A549 (cell line): ENCODE results near the gene TNF. TPM values are rescaled to one million over a fixed set of nuclear protein-coding genes. Genes with fewer than 3 reads are reported as not detected.

Source experiments
- ATAC-seq, 2 experiments: fragments of 200-7000 bp in 1 of 2; fragments of >200 bp in 1 of 2; cut with Nextera tagmentation in 1 of 2; cut with Tn5 transposase in 1 of 2; 3 replicates each; pipeline versions ENCODE4 v1.8.0 to v1.9.1; 2018 to 2020; ENCODE audit warnings: mild to moderate bottlenecking in 1 of 2, moderate library complexity in 1 of 2
- CTCF ChIA-PET: fragments of 300-600 bp; sonication (Branson Sonifier 250); formaldehyde crosslinking; extraction: SDS; loops from one replicate; lab custom pipeline; 2021; ENCODE audit warnings: antibody characterized with exemption, inconsistent platforms; lab: Yijun Ruan, JAX
- POLR2A ChIA-PET: fragments of 350-600 bp; formaldehyde crosslinking; extraction: SDS; loops from one replicate; lab custom pipeline; 2021; ENCODE audit warnings: antibody characterized with exemption, inconsistent platforms; lab: Yijun Ruan, JAX
- DNase-seq, 2 experiments: peaks; one replicate each; pipeline versions ENCODE4 v3.0.0 to v3.0.0-alpha.2; 2011 to 2016; ENCODE audit warnings: low read depth in 1 of 2, low spot score in 1 of 2
- FAIRE-seq: peaks from 2 replicates; lab custom pipeline; 2011; peaks lifted over from hg19 to GRCh38; lab: Jason Lieb, UNC
- H3K27ac ChIP-seq, 2 experiments: fragments of >200 bp; sonication (Bioruptor Twin); formaldehyde crosslinking; 3 replicates each; pipeline ENCODE4 v1.5.1; 2016 to 2017
- H3K4me1 ChIP-seq: fragments of >200 bp; sonication (Bioruptor Twin); formaldehyde crosslinking; 3 replicates; pipeline ENCODE4 v1.6.1; 2016
- H3K4me2 ChIP-seq: fragments of >200 bp; sonication (Bioruptor Twin); formaldehyde crosslinking; 3 replicates; pipeline ENCODE4 v1.6.1; 2016
- H3K4me3 ChIP-seq: fragments of >200 bp; sonication (Bioruptor Twin); formaldehyde crosslinking; 3 replicates; pipeline ENCODE4 v1.5.1; 2016
- H3K9me3 ChIP-seq: fragments of >200 bp; sonication (Bioruptor Twin); formaldehyde crosslinking; 3 replicates; pipeline ENCODE4 v1.6.1; 2016
- CEBPB ChIP-seq, 2 experiments: fragments of >200 bp in 1 of 2; sonication (Bioruptor Twin) in 1 of 2; formaldehyde crosslinking in 1 of 2; IDR thresholded peaks; 2 replicates each; pipeline ENCODE4 v1.6.1; 2012 to 2016
- EHF ChIP-seq: fragments of 250-450 bp; sonication (Bioruptor Pico); IDR thresholded peaks from 2 replicates; pipeline ENCODE4 v1.5.0; 2020; ENCODE audit warnings: mild to moderate bottlenecking
- EHMT2 ChIP-seq: fragments of 200-600 bp; sonication (generic); IDR thresholded peaks from 2 replicates; pipeline ENCODE4 v1.6.1; 2016; ENCODE audit warnings: antibody characterized with exemption, low read depth, mild to moderate bottlenecking, moderate library complexity
- ELK1 ChIP-seq: fragments of 150-350 bp; IDR thresholded peaks from 2 replicates; pipeline ENCODE4 v1.6.1; 2014; ENCODE audit warnings: low read depth, mild to moderate bottlenecking, low read length
- EP300 ChIP-seq, 2 experiments: fragments of >200 bp; sonication (Bioruptor Twin); formaldehyde crosslinking; IDR thresholded peaks; 2 replicates in 1 of 2; 3 replicates in 1 of 2; pipeline ENCODE4 v1.6.1; 2016 to 2017
- GATA3 ChIP-seq: IDR thresholded peaks from 2 replicates; pipeline ENCODE4 v1.6.1; 2012; ENCODE audit warnings: borderline replicate concordance
- HDAC2 ChIP-seq: fragments of 200-600 bp; sonication (generic); IDR thresholded peaks from 2 replicates; pipeline ENCODE4 v1.6.1; 2016
- JUNB ChIP-seq: fragments of >200 bp; sonication (Bioruptor Twin); formaldehyde crosslinking; IDR thresholded peaks from 2 replicates; pipeline ENCODE4 v1.6.1; 2016
- KDM5A ChIP-seq: fragments of 200-600 bp; sonication (generic); IDR thresholded peaks from 2 replicates; pipeline ENCODE4 v1.6.1; 2016; ENCODE audit warnings: antibody characterized with exemption, mild to moderate bottlenecking
- MAFK ChIP-seq: fragments of 450-650 bp; IDR thresholded peaks from 2 replicates; pipeline ENCODE4 v1.6.1; 2014; ENCODE audit not compliant: partially characterized antibody
- MAZ ChIP-seq: fragments of 150-350 bp; IDR thresholded peaks from 2 replicates; pipeline ENCODE4 v1.6.1; 2014; ENCODE audit warnings: antibody characterized with exemption, low read depth, low read length, borderline replicate concordance
- MYC ChIP-seq: IDR thresholded peaks from 2 replicates; pipeline ENCODE4 v1.6.1; 2012; ENCODE audit warnings: mild to moderate bottlenecking, inconsistent platforms, low read length, improper control_type of control experiment, borderline replicate concordance
- NR3C1 ChIP-seq: fragments of >200 bp; sonication (Bioruptor Twin); formaldehyde crosslinking; IDR thresholded peaks from 3 replicates; pipeline ENCODE4 v1.6.1; 2017
- POLR2AphosphoS2 ChIP-seq: conservative IDR thresholded peaks from 2 replicates; pipeline ENCODE4 v1.6.1; 2012; ENCODE audit warnings: low read length, improper control_type of control experiment, inconsistent platforms
- RAD21 ChIP-seq, 2 experiments: fragments of >200 bp in 1 of 2; sonication (Bioruptor Twin) in 1 of 2; formaldehyde crosslinking in 1 of 2; IDR thresholded peaks in 1 of 2; conservative IDR thresholded peaks in 1 of 2; 2 replicates in 1 of 2; 3 replicates in 1 of 2; pipeline ENCODE4 v1.6.1; 2012 to 2018; ENCODE audit warnings: inconsistent platforms in 1 of 2
- RARB ChIP-seq: fragments of 250-450 bp; sonication (Bioruptor Pico); IDR thresholded peaks from 2 replicates; pipeline ENCODE4 v1.8.0; 2021; ENCODE audit warnings: mild to moderate bottlenecking, moderate library complexity
- RCOR1 ChIP-seq: fragments of 150-350 bp; IDR thresholded peaks from 2 replicates; pipeline ENCODE4 v1.6.1; 2014; ENCODE audit warnings: antibody characterized with exemption, low read length, low read depth
- RFX5 ChIP-seq: fragments of 450-650 bp; IDR thresholded peaks from 2 replicates; pipeline ENCODE4 v1.7.1; 2014; ENCODE audit warnings: antibody characterized with exemption, mild to moderate bottlenecking, moderate library complexity
- RNF2 ChIP-seq: fragments of 200-600 bp; sonication (generic); IDR thresholded peaks from 2 replicates; pipeline ENCODE4 v1.6.1; 2016; ENCODE audit warnings: low read depth, mild to moderate bottlenecking, antibody characterized with exemption, moderate library complexity, borderline replicate concordance
- SMC3 ChIP-seq: fragments of >200 bp; sonication (Bioruptor Twin); formaldehyde crosslinking; IDR thresholded peaks from 3 replicates; pipeline ENCODE4 v1.6.1; 2018; ENCODE audit warnings: inconsistent platforms
- TP53 ChIP-seq: fragments of 250-450 bp; sonication (Bioruptor Pico); IDR thresholded peaks from 2 replicates; pipeline ENCODE4 v1.5.0; 2021; ENCODE audit warnings: mild to moderate bottlenecking, moderate library complexity
- ZC3H11A ChIP-seq: fragments of 450-650 bp; IDR thresholded peaks from 2 replicates; pipeline ENCODE4 v1.6.1; 2014; ENCODE audit warnings: antibody characterized with exemption, mild to moderate bottlenecking
- WGBS: methylation state at CpG from one replicate; pipeline ENCODE4 v1.1.6; 2017; ENCODE audit errors: missing lambda C conversion rate; 5-methylcytosine and 5-hydroxymethylcytosine counted together
- polyA plus RNA-seq, 4 experiments: library from polyadenylated mRNA; depleted of rRNA in 3 of 4; stranded (reverse); fragments of >200 nt; fragmentation: RNase III in 1 of 4; extraction: RNeasy Plus Mini Kit Qiagen cat#74134 plus additional on column Dnase treatment in 1 of 4; gene quantifications; 2 replicates in 3 of 4; 3 replicates in 1 of 4; pipeline ENCODE4 v1.2.3, GENCODE V29; 2011 to 2017
- small RNA-seq, 6 experiments: library from RNA; depleted of rRNA; stranded (forward); fragments of <200 nt; gene quantifications; one replicate each; pipeline ENCODE3, GENCODE V24; 2012
- TF ChIP-seq, protein P1 (sequence below): IDR thresholded peaks from 2 replicates; pipeline ENCODE4 v1.6.1; 2012

TNF gene
- polyA plus RNA-seq, 2 of the 4 experiments (the other 2 are of a cell fraction), result not detected

DNA sequence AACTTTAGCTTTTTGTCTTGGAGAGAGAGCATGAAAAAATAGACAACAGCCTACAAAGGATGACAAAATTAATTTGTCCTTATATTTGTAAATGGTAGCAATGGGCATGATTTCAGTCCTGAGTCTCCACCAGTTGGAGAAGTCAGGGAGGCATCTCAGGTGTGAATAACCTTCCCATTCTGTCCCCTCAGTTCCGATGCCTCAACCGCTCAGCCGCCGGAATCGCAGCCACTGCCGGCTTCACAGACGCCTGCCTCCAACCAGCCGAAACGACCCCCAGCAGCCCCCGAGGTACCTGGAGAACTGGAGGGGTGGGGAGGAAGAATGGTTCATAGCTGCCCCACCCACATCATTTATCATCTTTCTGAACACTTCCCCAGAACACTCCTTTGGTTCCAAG lies 48.7 kb downstream of the TNF start (continued):
- TF ChIP-seq RNF2 (no peak), RAD21 (conservative IDR thresholded peaks at IDR 0.05 in 1 of 2, IDR thresholded peaks at IDR 0.05 in 1 of 2) (no peak), EHF (no peak), EP300 (IDR thresholded peaks at IDR 0.05) (no peak), EHMT2 (no peak), RFX5 (no peak), HDAC2 (no peak), NR3C1 (no peak), MAZ (no peak)
- TF ChIP-seq, protein P1, sequence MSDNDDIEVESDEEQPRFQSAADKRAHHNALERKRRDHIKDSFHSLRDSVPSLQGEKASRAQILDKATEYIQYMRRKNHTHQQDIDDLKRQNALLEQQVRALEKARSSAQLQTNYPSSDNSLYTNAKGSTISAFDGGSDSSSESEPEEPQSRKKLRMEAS, result no peak

- 92% methylated on average over 5 of the region's 10 CpGs for WGBS
Measured at GRCh38 chr6:31626952-31627351, 51.6 kb downstream of the TNF start.

GRCh38 chr6:31627690-31628287 lies 52.4 kb downstream of the TNF start:
- TF ChIP-seq KDM5A (no peak), ELK1 (no peak), JUNB (no peak), RNF2 (no peak), NR3C1 (no peak), TP53 (CRISPR knock-in tag) (no peak), EHF (no peak), POLR2AphosphoS2 (no peak)
- POLR2A ChIA-PET, result no interaction called here
- Histone ChIP-seq H3K4me1 (peaks cover 2% of the 10 kb centered on the region; the same call in 2 of the 3 replicates), H3K9me3 (no peaks in the 10 kb centered on the region), H3K4me3 (no peak overlapping the region), H3K4me2 (no peak overlapping the region), H3K27ac (no peak overlapping the region)
- no peak for DNase-seq
- CTCF ChIA-PET, result interaction anchor here (0.9 to 1.3 kb wide), 3 partner anchors 22 to 76 kb away, joined by 3 to 4 read pairs (median 3); no protein-coding TSS in a partner anchor
- ATAC-seq, result no peak
- FAIRE-seq, result no peak
- 89% methylated on average over 17 of the region's 19 CpGs for WGBS

More at GRCh38 chr6:31626952-31627351, 51.6 kb downstream of the TNF start:
- ChIA-PET CTCF (interaction anchor here (0.6 to 1.3 kb wide), 4 partner anchors 29 to 326 kb away, joined by 3 to 4 read pairs (median 3); no protein-coding TSS in a partner anchor), POLR2A (no interaction called here)
- Histone ChIP-seq H3K4me3 (no peak overlapping the region), H3K4me2 (no peak overlapping the region), H3K27ac (no peak overlapping the region), H3K4me1 (peaks cover 10% of the 10 kb centered on the region), H3K9me3 (no peaks in the 10 kb centered on the region)
- no peak for ATAC-seq
- no peak for TF ChIP-seq TP53 (CRISPR knock-in tag)
- TF ChIP-seq RARB, result no peak
- no peak for TF ChIP-seq SMC3
- no peak for TF ChIP-seq GATA3
- TF ChIP-seq CEBPB (IDR thresholded peaks at IDR 0.05), result no peak
- no peak for TF ChIP-seq RCOR1
- no peak for TF ChIP-seq EHMT2
- TF ChIP-seq MAZ, result no peak
- no peak for TF ChIP-seq MAFK
- TF ChIP-seq MYC, result no peak
- TF ChIP-seq ZC3H11A, result no peak
- no peak for DNase-seq
- FAIRE-seq, result no peak

Small RNAs within 50 kb of the gene (small RNA-seq; reads per million reads assigned to genes)
- gene SNORA38 (3.4 to 254 (median 13.3) reads per million in 6 experiments), gene SNORD117 (7.9 to 391 (median 30.7) reads per million in 6 experiments), gene SNORD84 (0 reads per million in 6 experiments), gene UQCRHP1 (0 reads per million in 6 experiments)

Other genes starting within 250 kb of the TNF start
Only the 30 nearest of the 34 such genes appear.
- 9.4 and 9.7 TPM in 2 replicates for gene HLA-B, start 218.4 kb upstream of the TNF start, polyA plus RNA-seq (2011; rRNA removed)
- 9.0 to 10.0 TPM (median 9.9 TPM) in 3 replicates for gene HLA-B, start 218.4 kb upstream of the TNF start, polyA plus RNA-seq (2017; fragmentation: RNase III; extraction: RNeasy Plus Mini Kit Qiagen cat#74134 plus additional on column Dnase treatment)
- gene MICA, start 172.0 kb upstream of the TNF start, polyA plus RNA-seq (2011; rRNA removed), result 20.5 and 22.7 TPM in 2 replicates
- 18.6 to 22.8 TPM (median 20.1 TPM) in 3 replicates for gene MICA, start 172.0 kb upstream of the TNF start, polyA plus RNA-seq (2017; fragmentation: RNase III; extraction: RNeasy Plus Mini Kit Qiagen cat#74134 plus additional on column Dnase treatment)
- gene MICB, start 77.4 kb upstream of the TNF start, polyA plus RNA-seq (2011; rRNA removed), result 6.8 and 7.9 TPM in 2 replicates
- gene MICB, start 77.4 kb upstream of the TNF start, polyA plus RNA-seq (2017; fragmentation: RNase III; extraction: RNeasy Plus Mini Kit Qiagen cat#74134 plus additional on column Dnase treatment), result 5.9 to 7.0 TPM (median 6.8 TPM) in 3 replicates
- gene MCCD1, start 46.6 kb upstream of the TNF start, polyA plus RNA-seq (2011; rRNA removed), result not detected in 2 replicates
- not detected in 3 replicates for gene MCCD1, start 46.6 kb upstream of the TNF start, polyA plus RNA-seq (2017; fragmentation: RNase III; extraction: RNeasy Plus Mini Kit Qiagen cat#74134 plus additional on column Dnase treatment)
- 267 and 334 TPM in 2 replicates for gene DDX39B, start 33.6 kb upstream of the TNF start, polyA plus RNA-seq (2011; rRNA removed)
- 434 to 464 TPM (median 441 TPM) in 3 replicates for gene DDX39B, start 33.6 kb upstream of the TNF start, polyA plus RNA-seq (2017; fragmentation: RNase III; extraction: RNeasy Plus Mini Kit Qiagen cat#74134 plus additional on column Dnase treatment)
- gene ATP6V1G2, start 29.0 kb upstream of the TNF start, polyA plus RNA-seq (2011; rRNA removed), result 1.2 and 1.5 TPM in 2 replicates
- 0.57 to 0.75 TPM (median 0.64 TPM) in 3 replicates for gene ATP6V1G2, start 29.0 kb upstream of the TNF start, polyA plus RNA-seq (2017; fragmentation: RNase III; extraction: RNeasy Plus Mini Kit Qiagen cat#74134 plus additional on column Dnase treatment)
- gene NFKBIL1, start 28.0 kb upstream of the TNF start, polyA plus RNA-seq (2011; rRNA removed), result 3.8 and 5.2 TPM in 2 replicates
- 7.4 to 9.0 TPM (median 7.6 TPM) in 3 replicates for gene NFKBIL1, start 28.0 kb upstream of the TNF start, polyA plus RNA-seq (2017; fragmentation: RNase III; extraction: RNeasy Plus Mini Kit Qiagen cat#74134 plus additional on column Dnase treatment)
- gene LTA, start 3.3 kb upstream of the TNF start, polyA plus RNA-seq (2011; rRNA removed), result 0.07 TPM in 1 of 2 replicates, not detected in the other
- gene LTA, start 3.3 kb upstream of the TNF start, polyA plus RNA-seq (2017; fragmentation: RNase III; extraction: RNeasy Plus Mini Kit Qiagen cat#74134 plus additional on column Dnase treatment), result 0.07 to 0.08 TPM in 2 of 3 replicates, not detected in the other
- gene LTB, start 6.9 kb downstream of the TNF start, polyA plus RNA-seq (2011; rRNA removed), result 0.13 and 0.26 TPM in 2 replicates
- 0.14 to 0.57 TPM (median 0.33 TPM) in 3 replicates for gene LTB, start 6.9 kb downstream of the TNF start, polyA plus RNA-seq (2017; fragmentation: RNase III; extraction: RNeasy Plus Mini Kit Qiagen cat#74134 plus additional on column Dnase treatment)
- gene LST1, start 10.7 kb downstream of the TNF start, polyA plus RNA-seq (2011; rRNA removed), result 0.17 and 0.19 TPM in 2 replicates
- gene LST1, start 10.7 kb downstream of the TNF start, polyA plus RNA-seq (2017; fragmentation: RNase III; extraction: RNeasy Plus Mini Kit Qiagen cat#74134 plus additional on column Dnase treatment), result 0.26 to 0.47 TPM in 2 of 3 replicates, not detected in the other
- gene NCR3, start 17.4 kb downstream of the TNF start, polyA plus RNA-seq (2011; rRNA removed), result not detected in 2 replicates
- gene NCR3, start 17.4 kb downstream of the TNF start, polyA plus RNA-seq (2017; fragmentation: RNase III; extraction: RNeasy Plus Mini Kit Qiagen cat#74134 plus additional on column Dnase treatment), result not detected in 3 replicates
- gene AIF1, start 39.7 kb downstream of the TNF start, polyA plus RNA-seq (2011; rRNA removed), result not detected in 2 replicates
- not detected in 3 replicates for gene AIF1, start 39.7 kb downstream of the TNF start, polyA plus RNA-seq (2017; fragmentation: RNase III; extraction: RNeasy Plus Mini Kit Qiagen cat#74134 plus additional on column Dnase treatment)
- 26.0 and 28.0 TPM in 2 replicates for gene PRRC2A, start 45.1 kb downstream of the TNF start, polyA plus RNA-seq (2011; rRNA removed)
- 60.7 to 63.0 TPM (median 61.1 TPM) in 3 replicates for gene PRRC2A, start 45.1 kb downstream of the TNF start, polyA plus RNA-seq (2017; fragmentation: RNase III; extraction: RNeasy Plus Mini Kit Qiagen cat#74134 plus additional on column Dnase treatment)
- gene BAG6, start 77.1 kb downstream of the TNF start, polyA plus RNA-seq (2011; rRNA removed), result 50.4 and 59.4 TPM in 2 replicates
- 107 to 123 TPM (median 121 TPM) in 3 replicates for gene BAG6, start 77.1 kb downstream of the TNF start, polyA plus RNA-seq (2017; fragmentation: RNase III; extraction: RNeasy Plus Mini Kit Qiagen cat#74134 plus additional on column Dnase treatment)
- 2.6 and 4.1 TPM in 2 replicates for gene APOM, start 80.3 kb downstream of the TNF start, polyA plus RNA-seq (2011; rRNA removed)
- gene APOM, start 80.3 kb downstream of the TNF start, polyA plus RNA-seq (2017; fragmentation: RNase III; extraction: RNeasy Plus Mini Kit Qiagen cat#74134 plus additional on column Dnase treatment), result 1.5 to 2.1 TPM (median 1.9 TPM) in 3 replicates
- 6.0 and 6.1 TPM in 2 replicates for gene C6orf47, start 85.2 kb downstream of the TNF start, polyA plus RNA-seq (2011; rRNA removed)
- gene C6orf47, start 85.2 kb downstream of the TNF start, polyA plus RNA-seq (2017; fragmentation: RNase III; extraction: RNeasy Plus Mini Kit Qiagen cat#74134 plus additional on column Dnase treatment), result 10.7 to 13.6 TPM (median 11.9 TPM) in 3 replicates
- 10.0 and 11.0 TPM in 2 replicates for gene GPANK1, start 89.4 kb downstream of the TNF start, polyA plus RNA-seq (2011; rRNA removed)
- 9.7 to 11.7 TPM (median 11.0 TPM) in 3 replicates for gene GPANK1, start 89.4 kb downstream of the TNF start, polyA plus RNA-seq (2017; fragmentation: RNase III; extraction: RNeasy Plus Mini Kit Qiagen cat#74134 plus additional on column Dnase treatment)
- gene CSNK2B, start 90.5 kb downstream of the TNF start, polyA plus RNA-seq (2011; rRNA removed), result 41.8 and 61.0 TPM in 2 replicates
- 134 to 141 TPM (median 141 TPM) in 3 replicates for gene CSNK2B, start 90.5 kb downstream of the TNF start, polyA plus RNA-seq (2017; fragmentation: RNase III; extraction: RNeasy Plus Mini Kit Qiagen cat#74134 plus additional on column Dnase treatment)
- gene LY6G5B, start 94.4 kb downstream of the TNF start, polyA plus RNA-seq (2011; rRNA removed), result 5.9 and 6.7 TPM in 2 replicates
- 9.0 to 12.3 TPM (median 9.9 TPM) in 3 replicates for gene LY6G5B, start 94.4 kb downstream of the TNF start, polyA plus RNA-seq (2017; fragmentation: RNase III; extraction: RNeasy Plus Mini Kit Qiagen cat#74134 plus additional on column Dnase treatment)
- 1.2 and 1.6 TPM in 2 replicates for gene LY6G5C, start 105.5 kb downstream of the TNF start, polyA plus RNA-seq (2011; rRNA removed)
- gene LY6G5C, start 105.5 kb downstream of the TNF start, polyA plus RNA-seq (2017; fragmentation: RNase III; extraction: RNeasy Plus Mini Kit Qiagen cat#74134 plus additional on column Dnase treatment), result 1.5 to 1.9 TPM (median 1.6 TPM) in 3 replicates
- gene ABHD16A, start 127.8 kb downstream of the TNF start, polyA plus RNA-seq (2011; rRNA removed), result 22.3 and 22.6 TPM in 2 replicates
- gene ABHD16A, start 127.8 kb downstream of the TNF start, polyA plus RNA-seq (2017; fragmentation: RNase III; extraction: RNeasy Plus Mini Kit Qiagen cat#74134 plus additional on column Dnase treatment), result 14.5 to 16.6 TPM (median 16.2 TPM) in 3 replicates
- gene LY6G6F, start 131.3 kb downstream of the TNF start, polyA plus RNA-seq (2011; rRNA removed), result not detected in 2 replicates
- gene LY6G6F, start 131.3 kb downstream of the TNF start, polyA plus RNA-seq (2017; fragmentation: RNase III; extraction: RNeasy Plus Mini Kit Qiagen cat#74134 plus additional on column Dnase treatment), result not detected in 3 replicates
- gene LY6G6D, start 139.8 kb downstream of the TNF start, polyA plus RNA-seq (2011; rRNA removed), result not detected in 2 replicates
- not detected in 3 replicates for gene LY6G6D, start 139.8 kb downstream of the TNF start, polyA plus RNA-seq (2017; fragmentation: RNase III; extraction: RNeasy Plus Mini Kit Qiagen cat#74134 plus additional on column Dnase treatment)
- gene LY6G6C, start 146.2 kb downstream of the TNF start, polyA plus RNA-seq (2011; rRNA removed), result 0.08 and 0.11 TPM in 2 replicates
- 0.11 to 0.21 TPM in 2 of 3 replicates, not detected in the other for gene LY6G6C, start 146.2 kb downstream of the TNF start, polyA plus RNA-seq (2017; fragmentation: RNase III; extraction: RNeasy Plus Mini Kit Qiagen cat#74134 plus additional on column Dnase treatment)
- not detected in 2 replicates for gene MPIG6B, start 147.8 kb downstream of the TNF start, polyA plus RNA-seq (2011; rRNA removed)
- gene MPIG6B, start 147.8 kb downstream of the TNF start, polyA plus RNA-seq (2017; fragmentation: RNase III; extraction: RNeasy Plus Mini Kit Qiagen cat#74134 plus additional on column Dnase treatment), result not detected in 3 replicates
- gene DDAH2, start 153.7 kb downstream of the TNF start, polyA plus RNA-seq (2011; rRNA removed), result 19.3 and 20.6 TPM in 2 replicates
- gene DDAH2, start 153.7 kb downstream of the TNF start, polyA plus RNA-seq (2017; fragmentation: RNase III; extraction: RNeasy Plus Mini Kit Qiagen cat#74134 plus additional on column Dnase treatment), result 44.8 to 57.3 TPM (median 54.5 TPM) in 3 replicates
- 346 and 397 TPM in 2 replicates for gene CLIC1, start 161.0 kb downstream of the TNF start, polyA plus RNA-seq (2011; rRNA removed)
- gene CLIC1, start 161.0 kb downstream of the TNF start, polyA plus RNA-seq (2017; fragmentation: RNase III; extraction: RNeasy Plus Mini Kit Qiagen cat#74134 plus additional on column Dnase treatment), result 249 to 283 TPM (median 251 TPM) in 3 replicates
- 36.5 and 42.6 TPM in 2 replicates for gene MSH5, start 164.4 kb downstream of the TNF start, polyA plus RNA-seq (2011; rRNA removed)
- gene MSH5, start 164.4 kb downstream of the TNF start, polyA plus RNA-seq (2017; fragmentation: RNase III; extraction: RNeasy Plus Mini Kit Qiagen cat#74134 plus additional on column Dnase treatment), result 17.1 to 18.8 TPM (median 17.4 TPM) in 3 replicates
- gene SAPCD1, start 187.1 kb downstream of the TNF start, polyA plus RNA-seq (2011; rRNA removed), result 3.3 and 6.9 TPM in 2 replicates
- gene SAPCD1, start 187.1 kb downstream of the TNF start, polyA plus RNA-seq (2017; fragmentation: RNase III; extraction: RNeasy Plus Mini Kit Qiagen cat#74134 plus additional on column Dnase treatment), result 5.8 to 7.5 TPM (median 7.1 TPM) in 3 replicates
- gene VWA7, start 201.8 kb downstream of the TNF start, polyA plus RNA-seq (2011; rRNA removed), result 1.1 TPM in 2 replicates
- gene VWA7, start 201.8 kb downstream of the TNF start, polyA plus RNA-seq (2017; fragmentation: RNase III; extraction: RNeasy Plus Mini Kit Qiagen cat#74134 plus additional on column Dnase treatment), result 0.95 to 1.1 TPM (median 0.98 TPM) in 3 replicates